HG02763 (cell line): ENCODE data around the gene GRXCR2.
"Not testable (repeated sequence)": the region's sequence is repeated elsewhere in the genome, so short reads cannot be mapped to it uniquely, and the experiment has no call there.

Experiments used
- ATAC-seq: cut with Tn5 transposase; IDR thresholded peaks from one replicate; pipeline ENCODE4 v1.9.1; 2021; ENCODE audit warnings: mild to moderate bottlenecking, moderate library complexity; ENCODE audit not compliant: unreplicated experiment

The GRXCR2 gene

GRCh38 chr5:145872914-145873313 lies at the start of gene GRXCR2:
GRXCR2 (minus strand) TSS chr5:145873014; CDS start chr5:145872968, 46 bp downstream.
- no peak for ATAC-seq

- ATAC-seq: no peak
Measured at GRCh38 chr5:145922059-145922458, 49.2 kb upstream of the GRXCR2 start.

GRCh38 chr5:145921211-145921610 lies 48.4 kb upstream of the GRXCR2 start:
- no peak for ATAC-seq

GRCh38 chr5:145920542-145921210 lies 47.9 kb upstream of the GRXCR2 start:
- no peak for ATAC-seq

GRCh38 chr5:145919413-145919812 lies 46.6 kb upstream of the GRXCR2 start:
- ATAC-seq: no peak

- no peak for ATAC-seq
Measured at GRCh38 chr5:145918397-145918796, 45.6 kb upstream of the GRXCR2 start.

GRCh38 chr5:145917288-145917687 lies 44.5 kb upstream of the GRXCR2 start:
- ATAC-seq: no peak

- no peak for ATAC-seq
Measured at GRCh38 chr5:145915970-145916638, 43.3 kb upstream of the GRXCR2 start.

- no peak for ATAC-seq
Measured at GRCh38 chr5:145913701-145914100, 40.9 kb upstream of the GRXCR2 start.

- ATAC-seq: no peak
Measured at GRCh38 chr5:145912594-145912993, 39.8 kb upstream of the GRXCR2 start.

GRCh38 chr5:145912019-145912418 lies 39.2 kb upstream of the GRXCR2 start:
- ATAC-seq: no peak

- ATAC-seq: no peak
Measured at GRCh38 chr5:145911164-145911563, 38.4 kb upstream of the GRXCR2 start.

- no peak for ATAC-seq
Measured at GRCh38 chr5:145908206-145908960, 35.6 kb upstream of the GRXCR2 start.

- no peak for ATAC-seq
Measured at GRCh38 chr5:145906401-145906800, 33.6 kb upstream of the GRXCR2 start.

- no peak for ATAC-seq
Measured at GRCh38 chr5:145904743-145905142, 31.9 kb upstream of the GRXCR2 start.

- no peak for ATAC-seq
Measured at GRCh38 chr5:145903867-145904266, 31.1 kb upstream of the GRXCR2 start.

- ATAC-seq: no peak
Measured at GRCh38 chr5:145903113-145903512, 30.3 kb upstream of the GRXCR2 start.

GRCh38 chr5:145902421-145902820 lies 29.6 kb upstream of the GRXCR2 start:
- ATAC-seq: no peak

- no peak for ATAC-seq
Measured at GRCh38 chr5:145898171-145898570, 25.4 kb upstream of the GRXCR2 start.

GRCh38 chr5:145891378-145891777 lies 18.6 kb upstream of the GRXCR2 start:
- ATAC-seq: not testable (repeated sequence)

GRCh38 chr5:145889611-145890010 lies 16.8 kb upstream of the GRXCR2 start:
- ATAC-seq: no peak
